GM13976 (cell line): ENCODE data around the gene PHOSPHO2.
A peak's percentile ranks its signal among the peaks of the same experiment; 100 is the strongest.

Experiments used
- DNase-seq: peaks from one replicate; pipeline ENCODE4 v3.0.0; 2012; ENCODE audit warnings: low spot score
- in situ Hi-C: fragments of 300-500 bp; cut with MboI; formaldehyde crosslinking; loops from one replicate; pipeline ENCODE4 v1.12.0; 2022; ENCODE audit warnings: low sequenced_read_pairs, mixed read lengths, inconsistent platforms; ENCODE audit not compliant: unreplicated experiment
- TF ChIP-seq, protein P1 (sequence below): IDR thresholded peaks from 2 replicates; pipeline ENCODE4 v1.5.1; 2012; ENCODE audit warnings: borderline replicate concordance, mild to moderate bottlenecking; ENCODE audit not compliant: insufficient read depth; ENCODE audit errors: extremely low read depth, missing control alignments, control extremely low read depth

The PHOSPHO2 gene, protein sequence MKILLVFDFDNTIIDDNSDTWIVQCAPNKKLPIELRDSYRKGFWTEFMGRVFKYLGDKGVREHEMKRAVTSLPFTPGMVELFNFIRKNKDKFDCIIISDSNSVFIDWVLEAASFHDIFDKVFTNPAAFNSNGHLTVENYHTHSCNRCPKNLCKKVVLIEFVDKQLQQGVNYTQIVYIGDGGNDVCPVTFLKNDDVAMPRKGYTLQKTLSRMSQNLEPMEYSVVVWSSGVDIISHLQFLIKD

DNA sequence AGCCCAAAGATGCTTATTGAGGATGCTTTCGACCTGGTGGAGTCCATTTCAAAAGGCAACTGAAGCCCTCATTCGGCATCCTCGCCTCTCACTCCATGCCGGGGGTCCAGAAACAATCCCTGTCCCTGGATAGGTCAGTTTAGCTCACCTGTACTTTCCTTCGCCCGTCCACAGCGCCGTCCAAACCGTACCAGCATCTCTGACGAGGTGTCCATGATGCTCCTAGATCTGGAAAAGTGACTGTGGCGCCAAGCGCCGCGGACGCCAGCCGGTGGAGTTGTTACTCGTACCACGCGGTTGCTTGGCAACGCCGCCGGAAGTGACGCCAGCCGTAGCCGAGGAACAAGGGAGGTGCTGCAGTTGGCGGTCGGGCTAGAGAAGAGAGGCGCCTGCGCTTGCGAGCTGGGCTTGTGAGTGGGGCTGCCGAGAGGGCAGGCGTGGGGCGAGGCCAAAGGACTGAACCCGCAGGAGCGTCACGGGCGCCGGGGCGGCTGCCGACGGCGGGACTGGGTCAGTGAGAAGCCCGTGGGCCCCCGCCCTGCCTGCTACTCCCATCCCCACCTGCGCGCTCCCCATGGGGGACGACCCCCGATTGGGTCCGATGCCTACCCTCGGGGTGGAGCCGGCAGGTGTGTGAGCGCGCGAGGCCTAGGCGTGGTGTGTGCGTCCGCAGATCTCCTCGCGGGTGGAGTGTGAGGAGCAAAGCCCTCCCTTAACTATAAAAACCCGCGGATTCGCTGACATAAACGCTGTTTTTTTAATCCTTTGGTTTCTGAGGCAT lies at the start of gene PHOSPHO2, which contains the start of gene CFAP210:
Gene PHOSPHO2 (plus strand): TSS at position 357 of the 781 bp plus-strand sequence. CDS start 6,503 bp downstream, outside the sequence.
Gene CFAP210 (minus strand): TSS at position 293 of the 781 bp plus-strand sequence. CDS start 78 bp downstream, at position 215.
- DNase-seq = peak; percentile 98
- in situ Hi-C loops = no loop called here
- TF ChIP-seq, protein P1, sequence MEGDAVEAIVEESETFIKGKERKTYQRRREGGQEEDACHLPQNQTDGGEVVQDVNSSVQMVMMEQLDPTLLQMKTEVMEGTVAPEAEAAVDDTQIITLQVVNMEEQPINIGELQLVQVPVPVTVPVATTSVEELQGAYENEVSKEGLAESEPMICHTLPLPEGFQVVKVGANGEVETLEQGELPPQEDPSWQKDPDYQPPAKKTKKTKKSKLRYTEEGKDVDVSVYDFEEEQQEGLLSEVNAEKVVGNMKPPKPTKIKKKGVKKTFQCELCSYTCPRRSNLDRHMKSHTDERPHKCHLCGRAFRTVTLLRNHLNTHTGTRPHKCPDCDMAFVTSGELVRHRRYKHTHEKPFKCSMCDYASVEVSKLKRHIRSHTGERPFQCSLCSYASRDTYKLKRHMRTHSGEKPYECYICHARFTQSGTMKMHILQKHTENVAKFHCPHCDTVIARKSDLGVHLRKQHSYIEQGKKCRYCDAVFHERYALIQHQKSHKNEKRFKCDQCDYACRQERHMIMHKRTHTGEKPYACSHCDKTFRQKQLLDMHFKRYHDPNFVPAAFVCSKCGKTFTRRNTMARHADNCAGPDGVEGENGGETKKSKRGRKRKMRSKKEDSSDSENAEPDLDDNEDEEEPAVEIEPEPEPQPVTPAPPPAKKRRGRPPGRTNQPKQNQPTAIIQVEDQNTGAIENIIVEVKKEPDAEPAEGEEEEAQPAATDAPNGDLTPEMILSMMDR = no peak

DNA sequence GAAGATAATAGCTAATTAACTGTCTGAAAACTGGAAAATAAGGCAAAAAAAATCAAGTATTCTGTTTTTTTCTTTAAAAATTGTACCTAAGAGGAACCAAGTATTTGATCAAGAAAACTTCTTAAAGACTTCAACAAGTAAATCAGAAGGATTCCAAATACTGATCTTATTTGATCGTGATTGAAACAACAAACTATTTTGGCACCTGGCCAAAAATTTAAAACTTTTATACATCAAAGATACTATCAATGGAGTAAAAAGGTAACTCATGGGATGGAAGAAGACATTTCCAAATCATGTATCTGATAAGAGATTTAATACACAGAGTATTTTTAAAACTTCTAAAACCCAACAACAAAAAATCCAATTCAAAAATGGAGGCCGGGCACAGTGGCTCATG lies 46.8 kb upstream of the PHOSPHO2 start:
- no peak for DNase-seq
- TF ChIP-seq, protein P1 = no peak
- in situ Hi-C loops = no loop called here

DNA sequence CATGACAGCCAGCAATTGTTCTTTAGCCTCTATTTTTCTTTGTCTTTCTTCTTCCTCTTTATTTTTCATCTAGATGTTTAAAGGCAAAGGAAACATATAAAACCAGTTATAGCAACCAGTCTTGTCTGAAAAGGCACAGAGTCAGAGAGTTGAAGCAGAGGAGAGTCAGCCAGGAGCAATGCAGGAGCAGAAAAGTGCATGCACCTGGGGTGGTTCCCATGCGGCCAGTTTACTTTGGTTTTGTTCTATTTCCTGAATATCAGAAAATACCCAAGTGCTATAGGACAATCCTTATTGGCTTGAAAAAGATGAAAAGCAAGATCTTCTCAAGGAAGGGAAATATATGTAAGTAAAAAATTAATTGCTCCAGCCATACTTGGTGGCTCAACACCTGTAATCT lies 45.0 kb upstream of the PHOSPHO2 start:
- in situ Hi-C loops = no loop called here
- DNase-seq = no peak
- TF ChIP-seq, protein P1 = no peak

DNA sequence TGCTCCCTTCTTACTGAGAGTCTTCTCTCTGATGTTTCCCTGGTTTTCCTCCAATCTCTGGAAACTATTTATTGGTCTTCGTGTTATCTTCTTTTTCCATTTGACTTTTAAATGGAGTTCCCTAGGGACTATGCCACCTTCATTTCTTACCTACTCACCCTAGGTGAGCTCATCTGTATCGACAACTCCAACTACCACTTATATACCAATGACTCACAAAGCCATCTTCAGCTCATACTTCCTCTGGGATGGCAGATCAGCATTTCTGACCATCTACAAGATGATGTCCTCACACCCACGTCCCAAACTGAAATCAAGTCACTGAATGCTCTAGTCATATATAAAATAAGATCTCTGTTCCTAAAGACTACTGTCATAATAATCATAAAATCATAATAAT lies 40.6 kb upstream of the PHOSPHO2 start:
- in situ Hi-C loops = no loop called here
- TF ChIP-seq, protein P1 = no peak
- DNase-seq = no peak

DNA sequence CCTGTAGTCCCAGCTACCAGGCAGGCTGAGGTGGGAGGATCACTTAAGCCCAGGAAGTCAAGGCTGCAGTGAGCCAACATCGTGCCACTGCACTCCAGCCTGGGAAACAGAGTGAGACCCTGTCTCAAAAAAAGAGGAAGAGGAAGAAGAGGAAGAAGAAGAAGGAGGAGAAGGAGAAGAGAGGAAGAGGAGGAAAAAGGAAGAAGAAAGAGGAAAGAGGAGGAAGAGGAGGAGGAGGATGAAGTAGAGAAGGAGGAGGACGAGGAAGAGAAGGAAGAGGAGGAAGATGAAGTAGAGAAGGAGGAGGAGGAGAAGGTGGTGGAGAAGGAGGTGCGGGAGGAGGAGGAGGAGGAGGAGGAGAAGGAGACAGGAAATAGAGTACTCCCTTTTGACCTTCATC lies 38.1 kb upstream of the PHOSPHO2 start:
- DNase-seq = no peak
- in situ Hi-C loops = no loop called here
- TF ChIP-seq, protein P1 = no peak

DNA sequence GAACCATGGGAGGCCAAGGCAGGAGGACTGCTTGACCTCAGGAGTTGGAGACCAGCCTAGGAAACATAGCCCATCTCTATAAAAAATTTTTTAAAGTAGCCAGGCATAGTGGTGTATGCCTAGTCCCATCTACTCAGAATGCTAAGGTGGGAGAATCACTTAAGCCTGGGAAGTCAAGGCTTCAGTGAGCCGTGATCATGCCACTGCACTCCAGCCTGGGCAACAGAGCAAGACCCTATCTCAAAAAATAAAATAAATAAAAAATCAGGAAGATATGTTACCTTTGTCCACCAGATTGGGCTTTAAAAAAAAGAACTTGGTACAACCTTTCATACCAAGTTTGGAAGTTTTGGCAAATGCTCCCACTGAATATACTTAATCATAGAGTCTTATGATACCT lies 35.4 kb upstream of the PHOSPHO2 start:
- in situ Hi-C loops = no loop called here
- TF ChIP-seq, protein P1 = no peak
- DNase-seq = no peak
